Osteoblast (primary cell): Measurements from ENCODE around the gene ZNF554. TPM values are rescaled to one million over a fixed set of nuclear protein-coding genes. Genes with fewer than 3 reads are reported as not detected.

Source experiments
- DNase-seq: peaks from one replicate; pipeline ENCODE4 v3.0.0; 2011; ENCODE audit warnings: low spot score, mixed read lengths; ENCODE audit not compliant: insufficient read length; ENCODE audit errors: missing footprints
- H2AFZ ChIP-seq: 2 replicates; pipeline ENCODE4 v1.6.0; 2011; ENCODE audit warnings: mild to moderate bottlenecking, low read length
- H3K27ac ChIP-seq: 2 replicates; pipeline ENCODE4 v1.5.1; 2011; ENCODE audit warnings: mild to moderate bottlenecking, low read depth, low read length, moderate library complexity
- H3K27me3 ChIP-seq: 2 replicates; pipeline ENCODE4 v1.6.0; 2012; ENCODE audit warnings: mild to moderate bottlenecking, control low read depth, inconsistent platforms, low read length, moderate library complexity; ENCODE audit not compliant: insufficient read depth
- H3K36me3 ChIP-seq: 2 replicates; pipeline ENCODE4 v1.5.1; 2011; ENCODE audit warnings: mild to moderate bottlenecking, low read length, control low read depth, moderate library complexity; ENCODE audit not compliant: insufficient read depth
- H3K4me1 ChIP-seq: 2 replicates; pipeline ENCODE4 v1.5.1; 2011; ENCODE audit warnings: mild to moderate bottlenecking, low read length, control low read depth, moderate library complexity; ENCODE audit not compliant: insufficient read depth
- H3K4me2 ChIP-seq: 2 replicates; pipeline ENCODE4 v1.6.0; 2011; ENCODE audit warnings: mild to moderate bottlenecking, low read length; ENCODE audit not compliant: insufficient read depth
- H3K4me3 ChIP-seq: fragments of 200-600 bp; sonication (generic); 3 replicates; pipeline ENCODE4 v1.5.1; 2012; ENCODE audit warnings: mild to moderate bottlenecking, low read length, inconsistent platforms; ENCODE audit not compliant: insufficient read depth
- H3K79me2 ChIP-seq: 2 replicates; pipeline ENCODE4 v1.6.0; 2012; ENCODE audit warnings: mild to moderate bottlenecking, low read length, control low read depth, inconsistent platforms; ENCODE audit not compliant: insufficient read depth
- H3K9me3 ChIP-seq: 2 replicates; pipeline ENCODE4 v1.5.1; 2011; ENCODE audit warnings: low read depth, low read length, control low read depth
- H4K20me1 ChIP-seq: 2 replicates; pipeline ENCODE4 v1.6.0; 2012; ENCODE audit warnings: mild to moderate bottlenecking, low read length, control low read depth; ENCODE audit not compliant: insufficient read depth
- total RNA-seq: library from RNA; depleted of rRNA; stranded (reverse); fragments of >200 nt; gene quantifications from 2 replicates; pipeline ENCODE4 v1.2.3, GENCODE V29; 2012
- TF ChIP-seq, protein P1 (sequence below): IDR thresholded peaks from 2 replicates; pipeline ENCODE4 v1.5.1; 2011; ENCODE audit warnings: mild to moderate bottlenecking, low read depth, low read length, moderate library complexity; ENCODE audit errors: extremely low read depth

The ZNF554 gene
- total RNA-seq, 1 donor, result 5.8 TPM

- H3K4me2 ChIP-seq, result no peak overlapping the region
- H3K4me1 ChIP-seq, result no peaks in the 10 kb centered on the region
- H2AFZ ChIP-seq, result no peak overlapping the region
- peak; percentile 87 for DNase-seq
- no peaks in the 10 kb centered on the region for H3K79me2 ChIP-seq
- H3K27ac ChIP-seq, result no peak overlapping the region
- no peak overlapping the region for H3K4me3 ChIP-seq
- H4K20me1 ChIP-seq, result no peaks in the 10 kb centered on the region
- H3K27me3 ChIP-seq, result no peaks in the 10 kb centered on the region
- peaks cover 30% of the 10 kb centered on the region for H3K36me3 ChIP-seq
- no peaks in the 10 kb centered on the region for H3K9me3 ChIP-seq
- TF ChIP-seq, protein P1, sequence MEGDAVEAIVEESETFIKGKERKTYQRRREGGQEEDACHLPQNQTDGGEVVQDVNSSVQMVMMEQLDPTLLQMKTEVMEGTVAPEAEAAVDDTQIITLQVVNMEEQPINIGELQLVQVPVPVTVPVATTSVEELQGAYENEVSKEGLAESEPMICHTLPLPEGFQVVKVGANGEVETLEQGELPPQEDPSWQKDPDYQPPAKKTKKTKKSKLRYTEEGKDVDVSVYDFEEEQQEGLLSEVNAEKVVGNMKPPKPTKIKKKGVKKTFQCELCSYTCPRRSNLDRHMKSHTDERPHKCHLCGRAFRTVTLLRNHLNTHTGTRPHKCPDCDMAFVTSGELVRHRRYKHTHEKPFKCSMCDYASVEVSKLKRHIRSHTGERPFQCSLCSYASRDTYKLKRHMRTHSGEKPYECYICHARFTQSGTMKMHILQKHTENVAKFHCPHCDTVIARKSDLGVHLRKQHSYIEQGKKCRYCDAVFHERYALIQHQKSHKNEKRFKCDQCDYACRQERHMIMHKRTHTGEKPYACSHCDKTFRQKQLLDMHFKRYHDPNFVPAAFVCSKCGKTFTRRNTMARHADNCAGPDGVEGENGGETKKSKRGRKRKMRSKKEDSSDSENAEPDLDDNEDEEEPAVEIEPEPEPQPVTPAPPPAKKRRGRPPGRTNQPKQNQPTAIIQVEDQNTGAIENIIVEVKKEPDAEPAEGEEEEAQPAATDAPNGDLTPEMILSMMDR, result no peak
Observed at GRCh38 chr19:2805991-2806649, 13.5 kb upstream of the ZNF554 start.

GRCh38 chr19:2806736-2807378 lies 12.8 kb upstream of the ZNF554 start:
- no peaks in the 10 kb centered on the region for H3K79me2 ChIP-seq
- H3K27ac ChIP-seq, result no peak overlapping the region
- DNase-seq, result peak; percentile 79
- H3K4me3 ChIP-seq, result no peak overlapping the region
- no peaks in the 10 kb centered on the region for H3K27me3 ChIP-seq
- H3K9me3 ChIP-seq, result no peaks in the 10 kb centered on the region
- no peak overlapping the region for H3K4me2 ChIP-seq
- peaks cover 35% of the 10 kb centered on the region for H3K36me3 ChIP-seq
- H3K4me1 ChIP-seq, result no peaks in the 10 kb centered on the region
- no peaks in the 10 kb centered on the region for H4K20me1 ChIP-seq
- H2AFZ ChIP-seq, result no peak overlapping the region
- TF ChIP-seq, protein P1, result no peak

GRCh38 chr19:2807379-2808128 lies 12.1 kb upstream of the ZNF554 start:
- TF ChIP-seq, protein P1, result no peak
- Histone ChIP-seq H4K20me1 (no peaks in the 10 kb centered on the region), H3K36me3 (peaks cover 34% of the 10 kb centered on the region), H3K27me3 (no peaks in the 10 kb centered on the region), H3K4me3 (no peak overlapping the region), H2AFZ (no peak overlapping the region), H3K27ac (no peak overlapping the region), H3K4me2 (no peak overlapping the region), H3K4me1 (no peaks in the 10 kb centered on the region), H3K9me3 (no peaks in the 10 kb centered on the region), H3K79me2 (no peaks in the 10 kb centered on the region)
- peak; percentile 89 for DNase-seq
